GM21423 (cell line): ENCODE data around the gene ZBTB8A.
"Not testable (repeated sequence)": the region's sequence is repeated elsewhere in the genome, so short reads cannot be mapped to it uniquely, and the experiment has no call there.

Experiments
- ATAC-seq: cut with Tn5 transposase; IDR thresholded peaks from one replicate; pipeline ENCODE4 v1.9.1; 2021; ENCODE audit warnings: mild to moderate bottlenecking, moderate library complexity; ENCODE audit not compliant: unreplicated experiment

Gene ZBTB8A

DNA sequence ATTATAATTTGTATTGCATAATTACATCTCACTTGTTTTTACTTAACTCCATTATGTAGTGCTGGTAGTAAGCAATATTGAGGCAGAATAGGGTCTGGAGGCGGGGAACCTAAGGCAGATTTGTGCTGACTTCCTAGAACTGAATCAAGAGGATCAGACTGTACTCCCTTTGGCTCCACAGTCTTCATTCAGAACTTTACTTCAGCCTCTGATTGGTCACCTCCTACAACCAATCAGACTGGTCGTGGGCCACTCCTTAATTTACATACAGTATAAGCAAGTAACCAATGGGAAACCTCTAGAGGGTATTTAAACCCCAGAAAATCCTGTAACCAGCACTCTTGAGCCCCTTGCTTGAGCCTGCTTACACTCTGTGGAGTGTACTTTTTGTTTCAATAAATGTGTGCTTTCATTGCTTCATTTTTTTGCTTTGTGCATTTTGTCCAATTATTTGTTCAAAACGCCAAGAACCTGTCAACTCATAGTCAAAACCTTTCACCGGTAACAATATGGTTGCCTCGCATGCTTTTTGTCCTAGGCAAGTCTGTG, 79.5 kb downstream of the ZBTB8A start:
- ATAC-seq = no peak

DNA sequence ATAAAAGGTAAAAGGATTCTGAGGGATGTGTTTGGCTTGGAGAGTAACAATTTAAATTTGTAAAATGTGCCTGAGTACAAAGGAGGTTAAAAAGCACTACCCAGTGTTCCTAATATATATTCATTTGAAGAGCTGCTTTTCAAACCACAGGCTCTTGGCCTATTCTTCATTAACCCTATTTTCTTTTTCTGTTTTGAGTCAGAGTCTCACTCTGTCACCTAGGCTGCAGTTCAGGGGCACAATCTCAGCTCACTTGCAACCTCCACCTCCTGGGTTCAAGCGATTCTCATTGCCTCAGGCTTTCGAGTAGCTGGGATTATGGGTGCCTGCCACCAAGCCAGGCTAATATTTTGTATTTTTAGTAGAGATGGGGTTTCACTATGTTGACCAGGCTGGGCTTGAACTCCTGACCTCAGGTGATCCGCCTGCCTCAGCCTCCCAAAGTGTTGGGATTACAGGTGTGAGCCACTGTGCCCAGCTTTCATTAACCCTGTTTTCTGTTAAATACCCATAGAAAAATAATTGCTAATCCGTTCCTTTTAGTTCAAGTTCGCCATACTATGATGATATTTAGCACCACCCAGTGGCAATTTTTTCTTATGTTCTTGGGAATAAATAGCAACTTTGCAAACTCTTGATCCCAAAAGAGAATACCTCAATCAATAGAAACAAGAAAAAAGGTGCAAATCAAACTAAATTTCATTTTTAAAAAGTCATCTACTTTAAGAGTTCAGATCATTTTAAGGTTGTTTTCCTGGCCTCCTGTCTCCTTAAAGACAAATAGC, 80.7 kb downstream of the ZBTB8A start:
- peak; percentile 69 for ATAC-seq

DNA sequence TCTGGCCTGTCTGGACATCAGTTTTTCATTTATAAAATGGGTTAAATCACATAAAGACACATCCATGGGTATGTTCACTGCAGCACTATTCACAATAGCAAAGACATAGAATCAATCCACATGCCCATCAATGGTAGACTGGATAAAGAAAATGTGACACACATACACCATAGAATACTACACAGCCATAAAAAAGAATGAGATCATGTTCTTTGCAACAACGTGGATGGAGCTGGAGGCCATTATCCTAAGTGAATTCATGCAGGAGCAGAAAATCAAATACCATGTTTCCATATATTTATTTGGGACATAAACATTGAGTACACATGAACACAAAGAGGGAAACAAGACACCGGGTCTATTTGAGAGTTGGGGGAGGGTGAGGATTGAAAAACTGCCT, 83.0 kb downstream of the ZBTB8A start:
- ATAC-seq = no peak

DNA sequence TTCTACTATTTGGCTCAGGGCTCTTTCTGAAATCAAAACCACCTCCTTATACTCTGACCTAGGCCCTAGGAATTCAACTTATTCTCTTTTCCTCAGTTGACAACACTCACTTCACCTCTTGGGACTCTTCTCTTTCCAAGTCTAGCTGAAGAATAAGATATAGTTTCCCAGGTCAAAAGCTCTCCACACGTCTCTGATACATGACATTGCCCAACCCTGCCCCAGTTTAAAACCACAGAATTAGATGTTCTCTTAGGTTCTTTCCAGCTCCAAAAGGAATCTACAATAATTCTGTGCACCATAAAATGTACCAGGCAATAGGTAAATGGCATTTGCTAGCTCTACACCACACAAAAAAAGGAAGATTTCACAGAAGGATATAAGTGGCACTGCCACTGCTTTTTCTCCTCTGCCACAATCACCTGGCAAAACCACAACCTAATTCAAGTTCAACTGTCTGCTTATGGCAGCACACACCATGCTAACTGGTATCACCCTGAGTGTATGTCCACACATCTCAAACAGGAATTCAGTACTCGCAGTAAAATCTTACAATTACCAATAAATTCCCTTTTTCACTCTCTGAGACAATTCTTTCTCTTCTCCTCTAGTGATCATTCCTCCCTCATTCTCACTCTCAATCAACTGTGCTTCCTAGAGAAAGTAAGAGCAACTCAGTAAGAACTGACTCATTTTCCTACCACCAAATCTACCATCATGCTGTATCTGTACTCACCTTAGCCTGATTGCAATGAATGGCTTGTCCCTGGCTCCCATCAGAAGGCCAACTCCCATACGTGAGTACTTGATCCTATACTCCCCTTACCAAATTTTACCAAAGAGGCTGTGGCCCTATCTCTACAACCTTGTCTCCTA, 83.8 kb downstream of the ZBTB8A start:
- ATAC-seq = no peak

DNA sequence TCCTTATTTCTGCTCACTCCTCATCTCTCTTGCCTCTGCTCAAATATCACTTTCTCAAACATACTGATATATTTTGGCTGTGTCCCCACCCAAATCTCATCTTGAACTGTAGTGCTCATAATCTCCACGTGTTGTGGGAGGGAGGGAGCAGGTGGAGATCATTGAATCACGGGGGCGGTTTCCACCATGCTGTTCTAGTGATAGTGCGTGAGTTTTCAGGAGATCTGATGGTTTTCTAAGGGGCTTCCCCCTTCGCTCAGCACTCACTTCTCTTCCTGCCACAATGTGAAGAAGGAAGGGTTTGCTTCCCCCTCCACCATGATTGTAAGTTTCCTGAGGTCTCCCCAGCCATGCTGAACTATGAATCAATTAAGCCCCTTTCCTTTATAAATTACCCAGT, 84.5 kb downstream of the ZBTB8A start:
- ATAC-seq = no peak

DNA sequence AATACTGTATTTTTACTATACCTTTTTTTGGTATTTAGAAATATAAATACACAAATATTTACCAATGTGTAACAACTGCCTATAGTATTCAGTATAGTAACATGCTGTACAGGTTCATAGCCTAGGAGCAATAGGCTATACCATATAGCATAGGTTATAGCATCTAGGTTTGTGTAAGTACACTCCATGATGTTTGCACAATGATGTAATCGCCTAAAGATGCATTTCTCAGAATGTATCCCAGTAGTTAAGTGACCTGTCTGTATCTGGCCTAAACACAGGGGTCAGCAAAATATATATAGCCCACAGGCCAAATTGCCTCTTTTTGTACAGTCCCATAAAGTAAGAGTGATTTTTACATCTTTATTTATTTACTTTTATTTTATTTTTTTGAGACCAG, 86.9 kb downstream of the ZBTB8A start:
- no peak for ATAC-seq

DNA sequence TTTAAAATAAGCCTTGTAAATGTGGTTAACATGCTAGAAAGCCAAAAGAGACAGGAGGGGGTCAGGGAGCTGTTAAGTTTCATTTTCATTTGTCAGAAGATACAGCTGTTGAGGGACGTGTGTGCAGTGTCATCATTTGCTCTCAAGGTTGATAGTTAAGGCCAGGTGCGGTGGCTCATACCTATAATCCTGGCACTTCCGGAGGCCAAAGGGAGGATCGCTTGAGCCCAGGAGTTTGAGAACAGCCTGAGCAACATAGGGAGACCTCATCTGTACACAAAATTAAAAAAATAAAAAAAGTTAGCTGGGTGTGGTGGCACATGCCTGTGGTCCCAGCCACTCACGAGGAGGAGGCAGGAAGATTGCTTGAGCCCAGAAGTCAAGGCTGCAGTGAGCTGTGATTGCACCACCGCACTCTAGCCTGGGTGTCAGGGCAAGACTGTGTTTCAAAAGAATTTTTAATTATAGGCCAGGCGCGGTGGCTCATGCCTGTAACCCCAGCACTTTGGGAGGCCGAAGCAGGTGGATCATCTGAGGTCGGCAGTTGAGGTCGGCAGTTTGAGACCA, 88.5 kb downstream of the ZBTB8A start:
- peak; percentile 77 for ATAC-seq

DNA sequence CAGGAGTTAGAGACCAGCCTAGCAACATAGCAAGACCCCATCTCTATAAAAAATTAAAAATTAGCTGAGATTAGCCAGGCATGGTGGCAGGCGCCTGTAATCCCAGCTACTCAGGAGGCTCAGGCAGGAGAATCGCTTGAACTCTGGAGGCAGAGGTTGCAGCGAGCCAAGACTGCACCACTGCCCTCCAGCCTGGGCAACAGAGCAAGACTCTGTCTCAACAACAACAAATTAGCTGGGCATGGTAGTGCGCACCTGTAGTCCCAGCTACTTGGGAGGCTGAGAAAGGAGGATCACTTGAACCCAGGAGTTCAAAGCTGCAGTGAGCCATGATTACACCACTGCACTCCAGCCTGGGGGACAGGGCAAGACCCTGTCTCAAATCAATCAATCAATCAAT, 90.9 kb downstream of the ZBTB8A start:
- not testable (repeated sequence) for ATAC-seq

DNA sequence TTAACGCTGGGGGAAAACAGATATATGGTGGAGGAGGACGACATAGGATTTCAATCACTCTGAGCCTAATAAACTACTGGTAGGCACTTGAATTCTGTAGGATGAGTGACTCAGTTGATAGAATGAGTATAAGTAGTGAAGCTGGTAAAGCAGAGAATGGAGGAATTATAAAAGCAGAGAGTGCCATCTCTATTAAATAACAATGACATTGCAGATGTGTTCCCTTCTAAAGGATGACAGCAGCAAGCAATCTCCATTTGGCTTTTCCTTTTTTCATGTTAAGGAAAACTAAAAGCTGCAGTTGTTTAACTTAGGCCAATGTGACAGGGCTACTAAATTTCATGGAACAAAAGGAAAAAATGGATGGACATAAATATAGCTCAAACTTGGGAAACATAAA, 93.6 kb downstream of the ZBTB8A start:
- no peak for ATAC-seq

DNA sequence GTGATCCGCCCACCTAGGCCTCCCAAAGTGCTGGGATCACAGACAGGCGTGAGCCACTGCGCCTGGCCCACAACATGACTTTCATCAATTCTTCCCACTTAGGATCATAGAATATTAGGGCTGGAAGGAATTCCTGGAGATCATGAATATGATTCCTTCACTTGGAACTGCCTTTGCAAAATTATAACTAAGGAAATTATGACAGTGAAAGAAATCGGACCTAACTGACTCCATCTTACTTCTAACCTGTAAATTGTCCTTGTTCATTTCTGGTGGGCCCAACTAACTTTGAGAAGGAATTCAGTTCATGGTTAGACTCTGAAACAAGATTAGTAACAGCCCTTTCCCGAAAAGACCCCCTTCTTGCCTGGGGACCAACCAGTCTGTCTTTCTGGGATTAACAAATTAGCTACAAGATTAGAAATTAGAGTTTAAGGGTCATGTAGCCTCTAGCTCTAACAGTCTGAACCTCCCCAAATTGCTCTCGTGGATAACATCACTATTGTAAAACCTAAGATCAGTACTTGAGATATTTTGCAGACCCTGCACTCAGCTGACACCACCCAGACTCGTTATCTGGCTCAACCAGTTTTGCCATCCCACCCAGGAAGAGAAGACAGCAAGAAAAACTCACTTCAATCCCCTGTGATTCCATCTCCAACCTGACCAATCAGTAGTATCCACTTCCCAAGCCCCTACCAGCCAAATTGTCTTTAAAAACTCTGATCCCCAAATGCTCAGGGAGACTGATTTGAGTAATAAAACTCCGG, 96.5 kb downstream of the ZBTB8A start:
- no peak for ATAC-seq

DNA sequence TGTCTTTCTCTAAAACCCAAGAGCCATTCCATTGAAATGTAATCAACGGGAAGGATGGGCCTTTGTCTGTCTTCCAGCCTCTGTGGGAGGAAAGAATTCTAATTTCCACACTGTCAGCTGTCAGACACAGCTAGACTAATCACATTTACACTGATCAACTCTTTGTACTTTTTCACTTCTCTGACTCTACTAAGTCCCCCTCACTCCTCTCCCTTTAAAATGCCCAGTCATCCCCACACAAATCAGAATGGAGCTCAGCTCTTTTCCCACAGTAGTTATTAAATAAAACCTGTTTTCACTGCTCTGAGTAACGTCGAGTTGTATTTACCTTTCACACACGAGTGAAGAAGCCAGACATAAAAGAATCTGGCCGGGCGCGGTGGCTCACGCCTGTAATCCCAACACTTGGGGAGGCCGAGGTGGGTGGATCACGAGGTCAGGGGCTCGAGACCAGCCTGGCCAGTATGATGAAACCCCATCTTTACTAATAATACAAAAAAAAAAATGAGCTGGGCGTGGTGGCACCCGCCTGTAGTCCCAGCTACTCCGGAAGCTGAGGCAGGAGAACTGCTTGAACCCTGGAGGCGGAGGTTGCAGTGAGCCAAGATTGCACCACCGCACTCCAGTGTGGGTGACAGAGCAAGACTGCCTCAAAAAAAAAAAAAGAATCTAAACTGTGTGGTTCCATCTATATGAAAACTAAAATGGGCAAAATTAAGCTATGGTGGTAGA, 97.9 kb downstream of the ZBTB8A start:
- ATAC-seq = no peak

DNA sequence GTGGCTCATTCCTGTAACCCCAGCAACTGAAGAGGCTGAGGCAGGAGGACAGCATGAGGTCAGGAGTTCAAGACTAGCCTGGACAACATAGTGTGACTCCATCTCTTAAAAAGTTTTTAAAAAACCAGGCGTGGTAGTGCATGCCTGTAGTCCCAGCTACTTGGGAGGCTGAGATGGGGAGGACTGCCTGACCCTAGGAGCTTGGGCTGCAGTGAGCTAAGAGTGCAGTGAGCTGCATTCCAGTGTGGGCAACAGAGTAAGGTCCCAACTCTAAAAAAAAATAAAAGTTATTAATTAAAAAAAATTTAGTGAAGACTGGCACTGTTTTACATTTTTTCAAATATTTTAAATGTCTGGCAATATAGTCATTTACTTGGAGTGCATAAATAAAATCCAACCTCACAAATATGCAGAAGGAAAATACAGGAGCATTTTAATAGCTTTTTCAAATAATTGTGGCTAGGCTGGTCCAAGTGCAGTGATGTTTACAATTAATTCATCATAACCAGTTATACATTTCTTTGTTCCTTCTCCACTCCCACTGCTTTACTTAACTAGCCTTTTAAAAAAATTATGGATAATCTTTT, 100.4 kb downstream of the ZBTB8A start:
- no peak for ATAC-seq

DNA sequence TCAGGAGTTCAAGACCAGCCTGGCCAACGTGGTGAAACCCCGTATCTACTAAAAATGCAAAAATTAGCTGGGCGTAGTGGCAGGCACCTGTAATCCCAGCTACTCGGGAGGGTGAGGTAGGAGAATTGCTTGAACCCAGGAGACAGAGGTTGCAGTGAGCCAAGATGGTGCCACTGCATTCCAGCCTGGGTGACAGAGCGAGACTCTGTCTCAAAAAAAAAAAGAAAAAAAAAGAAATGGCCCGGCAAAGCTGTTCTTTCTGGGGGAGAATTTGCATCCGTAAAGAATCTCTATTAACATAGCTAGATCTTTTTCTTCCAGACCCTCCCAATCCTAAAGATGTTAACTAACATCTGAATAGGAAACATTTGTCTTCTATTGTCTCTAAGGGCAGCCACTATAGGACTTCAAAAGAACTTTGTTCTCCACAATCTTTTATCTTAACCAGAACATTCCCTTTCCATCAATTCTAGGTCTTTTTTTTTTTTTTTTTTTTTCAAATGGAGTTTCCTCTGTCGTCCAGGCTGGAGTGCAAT, 103.1 kb downstream of the ZBTB8A start:
- not testable (repeated sequence) for ATAC-seq

DNA sequence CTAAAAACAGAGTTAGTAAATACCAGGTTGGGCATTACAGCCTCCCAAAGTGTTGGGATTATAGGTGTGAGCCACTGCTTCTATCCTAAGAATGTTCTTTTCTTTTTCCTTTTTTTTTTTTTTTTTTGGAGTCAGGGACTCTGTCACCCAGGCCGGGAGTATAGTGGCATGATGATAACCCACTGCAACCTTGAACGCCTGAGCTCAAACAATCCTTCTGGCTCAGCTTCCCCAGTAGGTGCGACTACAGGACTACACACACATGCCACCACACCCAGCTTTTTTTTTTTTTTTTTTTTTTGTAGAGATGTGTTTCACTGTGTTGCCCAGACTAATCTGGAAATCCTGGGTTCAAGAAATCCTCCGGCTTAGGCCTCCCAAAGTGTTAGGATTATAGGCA, 105.2 kb downstream of the ZBTB8A start:
- ATAC-seq = no peak

DNA sequence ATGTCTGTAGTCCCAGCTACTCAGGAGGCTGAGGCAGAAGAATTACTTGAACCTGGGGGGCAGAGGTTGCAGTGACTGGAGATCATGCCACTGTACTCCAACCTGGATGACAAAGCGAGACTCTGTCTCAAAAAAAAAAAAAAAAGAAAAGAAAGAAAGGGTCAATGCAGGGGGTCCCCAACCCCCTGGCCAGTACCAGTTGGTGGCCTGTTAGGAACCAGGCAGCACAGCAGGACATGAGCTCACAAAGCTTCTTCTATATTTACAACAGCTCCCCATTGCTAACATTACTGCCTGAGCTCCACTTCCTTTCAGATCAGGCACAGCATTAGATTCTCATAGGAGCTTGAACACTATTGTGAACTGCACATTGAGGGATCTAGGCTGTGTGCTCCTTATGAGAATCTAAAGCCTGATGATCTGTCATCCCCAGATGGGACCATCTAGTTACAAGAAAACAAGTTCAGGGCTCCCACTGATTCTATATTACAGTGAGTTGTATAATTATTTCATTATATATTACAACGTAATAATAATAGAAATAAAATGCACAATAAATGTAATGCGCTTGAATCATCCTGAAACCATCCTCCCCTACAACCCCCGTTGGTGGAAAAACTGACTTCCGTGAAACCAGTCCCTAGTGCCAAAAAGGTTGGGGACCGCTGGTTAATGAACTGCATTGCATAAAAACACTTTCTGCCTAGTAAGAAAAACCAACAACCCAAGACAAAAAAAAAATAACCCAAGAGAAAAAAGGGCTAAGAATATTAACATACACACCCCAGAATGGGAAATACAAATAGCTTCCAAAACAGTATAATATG, 108.3 kb downstream of the ZBTB8A start:
- ATAC-seq = no peak

DNA sequence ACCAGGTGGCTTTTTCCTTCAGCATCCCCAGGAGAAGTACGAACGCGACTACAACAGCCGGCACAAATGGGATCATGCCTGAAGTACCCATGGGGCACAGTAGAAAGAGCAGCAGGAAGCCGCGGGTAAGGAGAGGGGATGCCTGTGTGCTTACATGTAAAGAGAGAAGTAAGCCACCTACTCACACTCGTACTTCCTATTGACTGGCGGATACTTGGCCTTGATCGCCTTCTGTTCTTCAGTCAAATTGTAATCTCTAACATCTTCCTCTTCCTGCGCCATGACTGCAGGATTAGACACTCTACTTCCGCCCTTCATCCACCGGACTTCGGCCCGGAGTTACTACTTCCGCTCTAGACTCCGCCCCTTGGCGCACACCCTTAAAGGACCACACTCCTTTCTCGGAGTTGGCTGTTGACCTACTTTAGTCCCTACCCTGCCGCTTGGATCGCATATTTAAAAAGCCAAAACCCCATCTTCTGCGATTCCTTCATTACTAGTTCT, 111.1 kb downstream of the ZBTB8A start, which contains the start of gene ZBTB8OS:
TSS of gene ZBTB8OS (minus strand) at position 303 of the 504 bp plus-strand sequence. CDS start at position 282, 21 bp downstream.
- ATAC-seq = peak; percentile 62

DNA sequence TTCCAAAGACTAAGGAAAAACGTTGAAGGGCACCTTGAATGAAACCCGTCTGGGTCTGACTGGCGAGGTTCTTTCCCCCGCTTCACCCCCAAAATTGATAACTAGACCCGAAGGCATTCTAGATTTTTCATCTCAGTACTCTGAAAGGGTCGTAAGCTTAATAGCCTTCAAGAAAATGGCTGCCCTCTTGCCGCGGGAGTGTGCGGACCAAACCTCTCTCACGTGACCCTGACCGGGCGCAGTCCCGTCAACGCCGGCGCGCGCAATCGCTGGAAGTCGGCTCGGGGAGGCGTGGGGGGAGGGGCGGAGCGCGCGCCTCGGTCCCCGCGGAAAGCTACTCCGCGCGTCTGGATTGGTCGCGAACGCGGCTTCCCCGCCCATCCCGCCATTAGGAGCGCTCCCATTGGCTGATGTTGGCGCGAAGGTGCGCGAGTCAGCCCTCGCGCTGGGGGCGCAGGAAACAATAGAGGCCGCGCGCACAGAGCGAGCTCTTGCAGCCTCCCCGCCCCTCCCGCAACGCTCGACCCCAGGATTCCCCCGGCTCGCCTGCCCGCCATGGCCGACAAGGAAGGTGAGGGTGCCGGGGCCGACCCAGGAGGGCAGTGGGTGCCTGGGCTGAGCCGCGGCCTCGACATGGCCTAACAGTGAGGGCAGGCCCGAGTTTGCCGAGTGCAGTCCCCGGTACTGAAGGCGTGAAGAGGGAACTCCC, 111.7 kb downstream of the ZBTB8A start, which contains the start of gene RBBP4:
TSS of gene RBBP4 (plus strand) at position 457 of the 709 bp plus-strand sequence. CDS start at position 556, 99 bp downstream.
- ATAC-seq = peak; percentile 80
